ENCODE measurements around the gene UGT1A8.

UGT1A8 gene

GRCh38 chr2:233811732-233812131, 194.3 kb downstream of the UGT1A8 start:
- TF ChIP-seq CTCF (IDR thresholded peaks at IDR 0.05; ENCODE audit: low read depth, low read length, missing control alignments): no peak
- in situ Hi-C loops (cut with HindIII; ENCODE audit: low pct_ligation_motif_present, low sequenced_read_pairs): no loop called here
- no peak for DNase-seq
- Histone ChIP-seq H3K27ac (no peak overlapping the region), H3K4me3 (ENCODE audit: low read depth, low read length) (no peak overlapping the region), H3K27me3 (replicated peaks) (no peaks in the 10 kb centered on the region), H3K36me3 (replicated peaks) (no peaks in the 10 kb centered on the region)

GRCh38 chr2:233813236-233814055, 196.0 kb downstream of the UGT1A8 start:
- no peak overlapping the region for H3K4me3 ChIP-seq (ENCODE audit: low read depth, low read length)
- H3K27ac ChIP-seq: no peak overlapping the region
- in situ Hi-C loops (cut with HindIII; ENCODE audit: low pct_ligation_motif_present, low sequenced_read_pairs): no loop called here
- H3K36me3 ChIP-seq (replicated peaks): no peaks in the 10 kb centered on the region
- no peak for DNase-seq
- H3K27me3 ChIP-seq (replicated peaks): no peaks in the 10 kb centered on the region
- TF ChIP-seq CTCF (IDR thresholded peaks at IDR 0.05; ENCODE audit: low read depth, low read length, missing control alignments): no peak

- no peak overlapping the region for H3K4me3 ChIP-seq (ENCODE audit: low read depth, low read length)
- TF ChIP-seq CTCF (IDR thresholded peaks at IDR 0.05; ENCODE audit: low read depth, low read length, missing control alignments): no peak
- H3K36me3 ChIP-seq (replicated peaks): no peaks in the 10 kb centered on the region
- no peak overlapping the region for H3K27ac ChIP-seq
- in situ Hi-C loops (cut with HindIII; ENCODE audit: low pct_ligation_motif_present, low sequenced_read_pairs): no loop called here
- H3K27me3 ChIP-seq (replicated peaks): no peaks in the 10 kb centered on the region
- DNase-seq: peak; percentile 22
These were observed 196.8 kb downstream of the UGT1A8 start for GRCh38 chr2:233814056-233814835.

GRCh38 chr2:233815861-233816260, 198.4 kb downstream of the UGT1A8 start:
- no peak overlapping the region for H3K4me3 ChIP-seq (ENCODE audit: low read depth, low read length)
- no peaks in the 10 kb centered on the region for H3K36me3 ChIP-seq (replicated peaks)
- H3K27me3 ChIP-seq (replicated peaks): no peaks in the 10 kb centered on the region
- DNase-seq: no peak
- no peak for TF ChIP-seq CTCF (IDR thresholded peaks at IDR 0.05; ENCODE audit: low read depth, low read length, missing control alignments)
- in situ Hi-C loops (cut with HindIII; ENCODE audit: low pct_ligation_motif_present, low sequenced_read_pairs): no loop called here
- no peak overlapping the region for H3K27ac ChIP-seq

GRCh38 chr2:233816334-233816733, 198.9 kb downstream of the UGT1A8 start:
- Histone ChIP-seq H3K36me3 (replicated peaks) (no peaks in the 10 kb centered on the region), H3K4me3 (ENCODE audit: low read depth, low read length) (no peak overlapping the region), H3K27me3 (replicated peaks) (no peaks in the 10 kb centered on the region), H3K27ac (no peak overlapping the region)
- no peak for DNase-seq
- no peak for TF ChIP-seq CTCF (IDR thresholded peaks at IDR 0.05; ENCODE audit: low read depth, low read length, missing control alignments)
- in situ Hi-C loops (cut with HindIII; ENCODE audit: low pct_ligation_motif_present, low sequenced_read_pairs): no loop called here
